GM21528 (cell line): Measurements from ENCODE around the gene SDF2L1.
A peak's percentile ranks its signal among the peaks of the same experiment; 100 is the strongest.
"Not testable (repeated sequence)": the region's sequence is repeated elsewhere in the genome, so short reads cannot be mapped to it uniquely, and the experiment has no call there.

Experiments
- ATAC-seq: cut with Tn5 transposase; IDR thresholded peaks from one replicate; pipeline ENCODE4 v1.9.1; 2021; ENCODE audit warnings: mild to moderate bottlenecking, moderate library complexity; ENCODE audit not compliant: unreplicated experiment, low FRiP score

Gene SDF2L1

DNA sequence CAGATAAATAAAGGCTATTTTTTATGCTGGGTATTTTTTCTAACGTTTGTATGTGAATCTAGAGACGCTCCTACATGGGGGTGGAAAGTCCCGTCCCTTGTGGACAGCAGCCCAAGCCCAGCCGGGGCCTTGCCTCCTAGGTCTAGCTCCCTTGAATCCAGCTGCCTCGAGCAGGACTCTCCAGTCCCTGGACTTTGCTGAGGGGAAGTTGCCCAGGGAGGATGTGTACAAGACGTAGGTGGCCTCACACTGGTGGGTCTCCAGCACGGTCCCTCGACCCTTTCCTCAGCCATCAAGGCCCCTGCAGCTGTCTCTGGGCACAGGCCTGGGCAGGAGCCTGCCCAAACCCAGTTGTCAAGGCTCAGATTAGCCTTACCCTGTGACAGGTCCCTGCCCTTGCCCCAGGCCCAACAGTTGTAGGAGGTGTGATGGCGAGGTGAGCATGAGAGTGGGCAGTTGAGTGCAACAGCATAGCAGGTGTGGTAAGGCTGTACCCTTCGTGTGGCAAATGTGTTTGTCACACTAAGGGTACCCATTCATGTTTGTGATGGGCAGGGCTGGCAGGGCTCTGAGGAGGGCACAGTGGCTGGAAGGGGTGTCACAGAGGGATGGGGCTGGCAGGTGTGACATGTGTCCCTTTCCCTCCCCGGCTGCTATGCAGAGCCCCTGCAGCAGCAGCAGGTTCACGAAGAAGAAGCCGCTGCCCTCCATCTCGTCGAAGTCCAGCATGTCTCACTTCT is 6.2 kb upstream of the SDF2L1 start:
- ATAC-seq, result no peak

DNA sequence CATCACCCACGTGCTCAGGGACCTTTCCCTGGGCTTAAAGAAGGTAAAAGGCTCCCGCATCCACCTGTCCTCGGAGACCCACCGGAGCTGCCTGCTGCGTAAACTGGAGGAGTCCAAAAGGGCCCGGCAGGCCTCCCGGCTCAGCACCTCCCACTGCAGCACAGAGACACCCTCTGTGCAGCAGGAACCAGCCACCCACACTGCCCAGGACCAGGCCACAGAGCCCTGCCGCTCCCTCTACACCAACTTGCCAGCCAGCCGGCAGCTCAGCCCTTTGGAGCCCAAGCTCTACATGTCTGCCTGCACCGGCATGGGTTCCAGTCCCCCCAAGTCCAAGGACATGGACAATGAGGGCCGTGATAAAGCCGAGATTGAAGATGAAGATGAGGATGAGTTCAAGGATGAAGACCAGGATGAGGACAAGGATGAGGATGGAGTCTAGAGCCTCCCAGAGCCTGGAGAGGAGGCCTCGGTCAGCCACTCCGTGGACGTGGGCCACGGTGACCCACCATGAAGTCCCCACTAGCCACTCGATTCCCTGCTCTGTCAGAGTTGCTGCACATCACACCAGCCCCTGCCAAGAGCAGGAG is 5.4 kb upstream of the SDF2L1 start:
- no peak for ATAC-seq

- ATAC-seq, result not testable (repeated sequence)
Observed at GRCh38 chr22:21637450-21637849, 4.7 kb upstream of the SDF2L1 start.

- no peak for ATAC-seq
Observed at GRCh38 chr22:21639359-21639758, 2.7 kb upstream of the SDF2L1 start.

- ATAC-seq, result no peak
Observed at GRCh38 chr22:21640810-21641209, 1.3 kb upstream of the SDF2L1 start.

- peak; percentile 7 for ATAC-seq
Observed at GRCh38 chr22:21641417-21641788, 699 bp upstream of the SDF2L1 start.

DNA sequence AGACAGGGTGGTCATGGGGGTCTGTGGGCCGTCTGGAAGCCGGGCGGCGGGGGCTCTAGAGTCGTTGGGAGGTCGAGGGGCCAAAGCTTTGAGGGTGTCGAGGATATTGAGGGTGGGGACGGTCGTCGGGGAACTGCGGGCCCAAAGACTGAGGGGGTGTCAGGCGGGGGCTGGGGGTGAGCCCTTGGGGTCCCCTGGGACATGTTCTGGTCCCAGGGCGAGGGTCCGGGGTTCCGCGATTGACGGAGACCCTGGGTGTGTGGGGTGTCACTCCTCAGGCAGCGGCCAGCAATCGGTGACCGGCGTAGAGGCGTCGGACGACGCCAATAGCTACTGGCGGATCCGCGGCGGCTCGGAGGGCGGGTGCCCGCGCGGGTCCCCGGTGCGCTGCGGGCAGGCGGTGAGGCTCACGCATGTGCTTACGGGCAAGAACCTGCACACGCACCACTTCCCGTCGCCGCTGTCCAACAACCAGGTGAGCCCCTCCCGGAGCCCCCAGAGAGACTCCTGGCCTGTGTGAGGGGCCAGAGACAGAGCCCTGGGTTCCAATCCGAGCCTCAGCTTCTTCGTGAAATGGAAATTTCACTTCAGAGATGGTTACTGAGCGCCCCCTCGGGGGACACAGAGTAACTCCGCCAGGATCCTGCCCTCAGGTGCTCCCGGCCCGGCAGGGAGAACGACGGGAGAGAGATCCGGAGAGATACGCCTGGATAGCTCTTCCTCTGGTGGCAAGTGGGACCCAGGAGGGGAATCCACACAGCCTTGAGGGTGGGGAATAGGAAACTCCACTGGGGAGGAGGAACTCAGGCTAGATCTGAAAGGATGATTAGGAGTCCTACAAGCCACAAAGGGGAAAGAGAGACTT is 714 bp downstream of the SDF2L1 start:
- ATAC-seq, result no peak

- no peak for ATAC-seq
Observed at GRCh38 chr22:21643533-21644357, 1.6 kb downstream of the SDF2L1 start.

GRCh38 chr22:21645513-21645912 is 3.4 kb downstream of the SDF2L1 start:
- ATAC-seq, result not testable (repeated sequence)

DNA sequence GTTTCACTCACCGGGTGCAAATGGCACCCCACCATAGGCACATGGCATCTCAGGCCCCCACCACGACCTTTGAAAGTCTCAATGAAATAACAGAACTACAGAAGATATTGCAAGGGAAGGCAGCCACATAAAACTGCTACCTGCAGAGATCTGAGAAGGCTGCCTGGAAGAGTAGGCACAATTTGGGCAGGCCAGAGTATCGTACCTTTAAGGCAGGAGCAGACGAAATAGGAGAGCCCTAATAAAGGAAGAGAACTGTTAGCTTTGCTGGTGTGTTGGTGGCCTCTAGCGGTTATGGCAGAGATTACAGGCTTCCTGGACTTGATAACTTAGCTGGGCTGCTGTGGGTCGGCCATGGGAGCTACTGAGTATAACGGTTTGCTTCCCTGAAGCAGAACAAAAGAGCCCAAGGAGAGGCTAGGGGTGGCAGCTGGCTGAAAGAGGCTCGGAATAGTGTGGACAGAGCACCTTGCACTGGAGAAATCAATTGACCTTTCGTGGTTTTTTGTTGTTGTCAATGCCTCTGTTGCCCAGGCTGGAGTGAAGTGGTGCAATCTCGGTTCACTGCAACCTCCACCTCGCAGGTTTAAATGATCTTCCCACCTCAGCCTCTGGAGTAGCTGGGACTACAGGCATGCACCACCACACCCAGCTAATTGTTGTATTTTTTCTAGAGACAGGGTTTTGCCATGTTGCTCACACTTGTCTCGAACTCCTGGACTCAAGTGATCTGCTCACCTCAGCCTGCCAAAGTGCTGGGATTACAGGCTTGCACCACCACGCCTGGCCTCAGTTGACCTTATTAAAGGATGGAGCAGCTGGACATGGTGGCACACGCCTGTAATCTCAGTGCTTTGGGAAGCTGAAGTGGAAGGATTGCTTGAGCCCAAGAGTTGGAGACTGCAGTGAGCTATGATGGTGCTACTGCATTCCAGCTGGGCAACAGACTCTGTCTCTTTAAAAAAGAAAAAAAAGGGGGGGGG is 4.8 kb downstream of the SDF2L1 start:
- no peak for ATAC-seq

GRCh38 chr22:21650280-21650679 is 8.2 kb downstream of the SDF2L1 start:
- no peak for ATAC-seq

DNA sequence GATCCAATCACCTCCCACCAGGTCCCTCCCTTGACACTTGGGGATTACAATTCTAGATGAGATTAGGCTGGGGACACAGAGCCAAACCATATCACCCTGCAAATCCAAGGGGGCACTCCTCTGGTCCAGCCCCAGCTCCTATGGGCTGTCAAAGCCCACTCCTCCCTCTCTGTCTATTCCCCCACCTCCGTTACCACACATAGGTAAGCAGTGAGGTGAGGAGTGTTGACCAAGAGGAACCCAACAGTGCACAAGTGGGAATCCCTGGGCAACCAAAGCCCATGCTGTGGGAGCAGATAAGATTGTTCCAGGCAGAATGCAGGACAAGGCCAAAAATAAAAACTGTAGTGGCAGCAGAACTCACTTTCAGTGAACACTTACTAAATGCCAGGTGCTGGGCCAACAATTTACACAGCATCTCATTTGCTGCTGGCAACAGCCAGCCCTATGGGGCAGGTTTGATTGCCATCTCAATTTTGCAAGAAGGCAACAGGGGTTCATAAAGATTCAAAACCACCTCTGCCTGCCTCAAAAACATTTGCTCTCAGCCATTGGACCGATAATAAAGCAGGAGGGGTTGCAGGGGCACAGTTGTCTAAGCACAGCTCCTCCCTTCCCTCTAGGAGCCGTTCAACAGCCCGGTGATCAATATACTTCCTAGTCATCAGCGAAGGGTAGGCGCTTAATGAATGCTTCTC is 8.9 kb downstream of the SDF2L1 start:
- ATAC-seq, result no peak

- ATAC-seq, result peak; percentile 11
Observed at GRCh38 chr22:21651521-21652009, 9.5 kb downstream of the SDF2L1 start.

GRCh38 chr22:21652010-21652546 is 10.0 kb downstream of the SDF2L1 start:
- peak; percentile 64 for ATAC-seq

DNA sequence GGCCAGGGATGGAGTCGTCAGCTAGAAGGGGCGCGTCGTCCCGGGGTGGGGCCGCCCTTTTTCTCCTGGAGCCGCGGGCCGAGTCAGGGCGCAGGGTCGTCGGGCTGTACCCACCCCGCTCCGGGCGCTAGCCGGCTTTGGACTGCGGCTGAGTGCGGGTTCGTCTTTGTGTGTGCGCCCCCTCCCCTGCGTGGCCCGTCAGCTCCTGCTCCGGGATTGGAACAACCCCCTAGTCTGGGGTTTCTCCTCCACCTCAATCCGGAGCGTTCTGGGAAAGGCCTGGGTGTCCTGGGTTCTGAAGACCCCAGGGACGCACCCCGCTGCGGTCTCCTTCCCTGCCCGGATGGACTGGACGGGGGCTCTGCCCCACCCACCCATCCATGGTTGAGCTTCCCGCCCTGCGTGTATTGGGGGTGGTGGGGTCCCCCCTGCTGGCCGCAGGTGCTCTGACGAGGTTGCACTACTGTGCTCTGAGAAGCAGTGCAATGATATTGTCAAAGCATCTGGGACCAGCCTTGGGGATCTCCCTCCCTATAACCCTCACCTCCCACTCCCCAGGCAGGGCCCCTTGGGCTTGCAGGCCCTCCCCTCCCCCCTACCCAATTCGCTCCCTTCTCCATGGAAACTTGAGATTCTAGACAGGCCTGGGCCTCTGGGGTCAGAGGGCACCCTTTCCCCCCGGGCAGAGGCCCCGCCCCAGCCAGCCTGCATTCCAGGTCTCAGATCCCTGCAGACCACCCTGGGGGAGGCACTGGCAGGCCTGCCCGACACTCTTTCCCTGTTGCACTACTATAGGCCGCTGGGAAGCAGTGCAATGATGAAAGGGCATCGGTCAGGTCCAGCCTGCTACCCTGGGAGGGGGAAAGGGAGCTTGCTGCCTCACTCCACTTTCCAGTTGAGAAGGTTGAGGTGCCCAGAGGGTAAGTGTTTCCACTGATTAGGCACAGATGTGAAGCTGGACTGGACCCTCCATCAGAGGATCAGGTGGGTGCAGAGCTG is 10.7 kb downstream of the SDF2L1 start:
- no peak for ATAC-seq

DNA sequence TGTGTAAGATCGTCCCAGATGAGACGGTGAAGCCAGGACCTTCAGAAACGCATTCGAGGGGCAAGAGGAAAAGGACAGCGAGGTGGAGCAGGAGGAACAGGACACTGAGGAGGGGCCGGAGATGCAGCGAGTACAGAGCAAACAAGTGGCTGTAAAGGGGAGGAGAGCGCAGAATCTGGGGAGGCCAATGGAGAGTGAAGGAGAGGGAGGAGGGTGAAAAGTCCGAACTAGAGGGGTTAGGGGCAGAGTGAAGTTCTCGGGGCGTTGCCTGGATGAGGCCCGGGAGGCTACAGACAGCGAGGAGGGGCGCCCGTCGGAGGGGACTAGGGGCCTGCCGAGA is 14.9 kb downstream of the SDF2L1 start:
- ATAC-seq, result no peak

GRCh38 chr22:21657360-21658032 is 15.4 kb downstream of the SDF2L1 start:
- ATAC-seq, result no peak
